Cardiac fibroblast (primary cell): ENCODE data around the gene EMILIN1.
A peak's percentile ranks its signal among the peaks of the same experiment; 100 is the strongest.

ENCODE experiments used
- DNase-seq, 2 donors: peaks; one replicate each; pipeline versions ENCODE4 v3.0.0 to v3.0.0-alpha.2; 2010; ENCODE audit warnings: low read depth in 2 of 2
- H3K4me3 ChIP-seq, 2 donors: replicated peaks in 1 of 2; 1 replicate in 1 of 2; 2 replicates in 1 of 2; pipeline ENCODE4 v1.5.1; 2011; ENCODE audit warnings: low read depth in 2 of 2, low read length in 2 of 2, mild to moderate bottlenecking in 2 of 2, moderate library complexity in 1 of 2
- TF ChIP-seq, protein P1 (sequence below): IDR thresholded peaks from one replicate; pipeline ENCODE4 v1.5.1; 2011; ENCODE audit warnings: low read depth, mild to moderate bottlenecking, low read length, inconsistent platforms

The EMILIN1 gene

GRCh38 chr2:27078267-27079194 is at the start of gene EMILIN1:
TSS of gene EMILIN1 (plus strand) at chr2:27078615. CDS start at chr2:27079066, 451 bp downstream.
- peak within 1 kb of the TSS; percentile 72 to 93 for H3K4me3 ChIP-seq
- TF ChIP-seq, protein P1, sequence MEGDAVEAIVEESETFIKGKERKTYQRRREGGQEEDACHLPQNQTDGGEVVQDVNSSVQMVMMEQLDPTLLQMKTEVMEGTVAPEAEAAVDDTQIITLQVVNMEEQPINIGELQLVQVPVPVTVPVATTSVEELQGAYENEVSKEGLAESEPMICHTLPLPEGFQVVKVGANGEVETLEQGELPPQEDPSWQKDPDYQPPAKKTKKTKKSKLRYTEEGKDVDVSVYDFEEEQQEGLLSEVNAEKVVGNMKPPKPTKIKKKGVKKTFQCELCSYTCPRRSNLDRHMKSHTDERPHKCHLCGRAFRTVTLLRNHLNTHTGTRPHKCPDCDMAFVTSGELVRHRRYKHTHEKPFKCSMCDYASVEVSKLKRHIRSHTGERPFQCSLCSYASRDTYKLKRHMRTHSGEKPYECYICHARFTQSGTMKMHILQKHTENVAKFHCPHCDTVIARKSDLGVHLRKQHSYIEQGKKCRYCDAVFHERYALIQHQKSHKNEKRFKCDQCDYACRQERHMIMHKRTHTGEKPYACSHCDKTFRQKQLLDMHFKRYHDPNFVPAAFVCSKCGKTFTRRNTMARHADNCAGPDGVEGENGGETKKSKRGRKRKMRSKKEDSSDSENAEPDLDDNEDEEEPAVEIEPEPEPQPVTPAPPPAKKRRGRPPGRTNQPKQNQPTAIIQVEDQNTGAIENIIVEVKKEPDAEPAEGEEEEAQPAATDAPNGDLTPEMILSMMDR: no peak

GRCh38 chr2:27029051-27029450 is 49.4 kb upstream of the EMILIN1 start:
- DNase-seq: peak in 1 of 2 donors; percentile 31
- TF ChIP-seq, protein P1: no peak
- H3K4me3 ChIP-seq: no peak overlapping the region

More at GRCh38 chr2:27078267-27079194, at the start of gene EMILIN1:
- peak; percentile 92 to 98 for DNase-seq

DNA sequence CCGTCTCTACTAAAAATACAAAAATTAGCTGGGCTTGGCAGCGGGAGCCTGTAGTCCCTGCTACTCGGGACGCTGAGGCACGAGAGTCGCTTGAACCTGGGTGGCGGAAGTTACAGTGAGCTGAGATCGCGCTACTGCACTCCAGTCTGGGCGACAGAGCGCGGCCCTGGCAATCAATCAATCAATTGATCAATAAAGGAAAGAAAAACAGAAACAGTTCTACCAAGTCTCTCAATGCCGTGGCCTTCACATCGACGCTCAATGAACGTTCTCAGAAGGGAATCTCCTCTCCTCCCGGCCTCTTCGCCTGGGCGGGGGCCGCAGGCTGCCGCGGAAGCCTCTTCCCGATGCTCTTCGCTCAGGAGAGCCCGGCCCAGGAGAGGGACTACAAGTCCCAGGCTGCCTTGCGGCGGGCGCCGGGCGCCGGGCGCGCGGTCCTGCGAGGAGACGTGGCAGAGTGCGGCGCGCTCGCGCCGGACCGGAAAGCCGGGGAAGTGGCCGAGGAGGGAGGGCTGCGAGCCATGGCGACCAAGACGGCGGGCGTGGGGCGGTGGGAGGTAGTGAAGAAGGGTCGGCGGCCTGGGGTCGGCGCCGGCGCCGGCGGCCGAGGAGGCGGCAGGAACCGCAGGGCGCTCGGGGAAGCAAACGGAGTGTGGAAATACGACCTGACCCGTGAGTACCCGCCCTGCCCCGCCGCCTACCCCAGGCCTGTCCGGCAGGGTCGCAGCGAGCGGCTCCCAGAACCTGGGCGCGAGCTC is 45.7 kb upstream of the EMILIN1 start, which contains the start of gene TMEM214:
TMEM214 (plus strand) TSS at position 471 of the 758 bp plus-strand sequence; CDS start at position 522, 51 bp downstream.
- TF ChIP-seq, protein P1: no peak
- peak; percentile 87 to 92 for DNase-seq
- H3K4me3 ChIP-seq: peak within 1 kb of the TSS; percentile 92 to 100

GRCh38 chr2:27033253-27033852 is 45.1 kb upstream of the EMILIN1 start:
- H3K4me3 ChIP-seq: peak overlapping the region; percentile 92 to 100
- TF ChIP-seq, protein P1: peak; percentile 2
- no peak for DNase-seq

GRCh38 chr2:27038012-27038411 is 40.4 kb upstream of the EMILIN1 start:
- no peak overlapping the region for H3K4me3 ChIP-seq
- TF ChIP-seq, protein P1: no peak

GRCh38 chr2:27038631-27039339 is 39.6 kb upstream of the EMILIN1 start:
- no peak overlapping the region for H3K4me3 ChIP-seq
- no peak for DNase-seq
- TF ChIP-seq, protein P1: no peak

More at GRCh38 chr2:27038012-27038411, 40.4 kb upstream of the EMILIN1 start:
- DNase-seq: no peak
